GM18868 (cell line): ENCODE results near the gene SPATA22.
"Not testable (repeated sequence)": the region's sequence is repeated elsewhere in the genome, so short reads cannot be mapped to it uniquely, and the experiment has no call there.

Source experiments
- ATAC-seq: cut with Tn5 transposase; IDR thresholded peaks from one replicate; pipeline ENCODE4 v1.9.1; 2021; ENCODE audit warnings: mild to moderate bottlenecking, moderate library complexity; ENCODE audit not compliant: unreplicated experiment

Gene SPATA22

GRCh38 chr17:3474212-3474611 is 2.6 kb upstream of the SPATA22 start:
- no peak for ATAC-seq

DNA sequence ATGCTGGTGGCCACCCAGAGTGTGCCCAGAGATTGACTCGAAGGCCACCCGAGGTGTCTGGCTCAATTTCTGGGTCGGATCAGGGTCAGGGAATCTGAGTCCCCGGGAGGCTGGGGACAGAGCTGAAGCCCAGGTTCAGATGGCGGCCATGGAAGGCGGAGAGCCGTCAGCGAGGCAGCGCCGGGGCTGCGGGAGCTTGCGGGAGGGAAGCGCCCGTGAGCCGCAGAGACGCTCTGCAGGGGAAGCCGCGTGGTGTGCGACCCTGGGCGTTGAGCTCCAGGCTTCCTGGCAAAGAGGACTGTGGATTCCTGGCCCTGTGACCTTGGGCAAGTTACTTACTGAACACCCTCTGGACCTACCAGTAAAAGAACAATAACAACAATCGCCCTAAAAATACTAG is 518 bp upstream of the SPATA22 start:
- no peak for ATAC-seq

GRCh38 chr17:3469529-3469928 is 2.1 kb downstream of the SPATA22 start:
- no peak for ATAC-seq

DNA sequence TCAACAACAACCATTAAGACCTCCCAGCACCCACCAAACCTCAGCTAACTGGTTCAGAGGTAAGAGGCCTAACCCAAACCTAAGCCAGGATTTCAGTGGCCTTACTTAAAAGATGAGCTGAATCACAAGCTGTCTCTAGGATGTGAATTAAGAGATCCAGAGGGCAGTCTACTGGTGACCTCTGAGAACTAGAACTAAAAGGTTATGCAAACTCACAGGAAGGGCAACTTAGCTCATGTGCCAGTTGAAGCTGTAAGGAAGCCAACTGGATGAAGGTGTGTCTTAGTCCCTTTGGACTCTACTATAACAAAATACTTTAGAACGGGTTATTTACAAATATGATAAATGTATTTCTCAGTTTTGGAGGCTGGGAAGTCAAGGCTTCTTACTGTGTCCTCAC is 5.3 kb downstream of the SPATA22 start:
- not testable (repeated sequence) for ATAC-seq

DNA sequence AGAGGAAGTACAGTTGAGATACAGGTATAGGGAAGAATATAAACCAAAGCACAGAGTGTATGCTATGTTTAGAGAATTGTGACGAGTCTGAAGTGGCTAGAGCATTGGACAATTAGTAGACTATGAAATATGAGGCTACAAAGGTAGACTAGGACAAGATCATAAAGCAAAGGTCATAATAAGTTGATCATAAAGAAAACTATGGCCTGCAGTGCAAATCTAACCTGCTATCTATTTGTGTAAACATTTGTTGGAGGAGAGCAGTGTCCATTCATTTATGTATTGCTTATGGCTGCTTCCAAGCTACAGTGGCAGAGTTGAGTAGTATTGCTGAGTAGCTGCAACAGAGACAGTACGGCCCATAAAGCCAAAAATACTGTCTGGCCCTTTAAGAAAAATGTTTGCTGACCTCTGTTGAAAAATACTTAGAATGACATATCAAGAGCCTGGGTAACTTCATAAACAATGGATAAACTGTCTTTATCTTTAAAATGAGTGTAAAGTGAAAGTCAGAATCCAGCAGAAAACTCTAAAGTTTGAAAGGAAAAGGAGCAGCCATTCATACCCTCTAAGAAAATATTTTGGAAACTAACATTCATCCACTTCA is 23.5 kb downstream of the SPATA22 start:
- no peak for ATAC-seq

DNA sequence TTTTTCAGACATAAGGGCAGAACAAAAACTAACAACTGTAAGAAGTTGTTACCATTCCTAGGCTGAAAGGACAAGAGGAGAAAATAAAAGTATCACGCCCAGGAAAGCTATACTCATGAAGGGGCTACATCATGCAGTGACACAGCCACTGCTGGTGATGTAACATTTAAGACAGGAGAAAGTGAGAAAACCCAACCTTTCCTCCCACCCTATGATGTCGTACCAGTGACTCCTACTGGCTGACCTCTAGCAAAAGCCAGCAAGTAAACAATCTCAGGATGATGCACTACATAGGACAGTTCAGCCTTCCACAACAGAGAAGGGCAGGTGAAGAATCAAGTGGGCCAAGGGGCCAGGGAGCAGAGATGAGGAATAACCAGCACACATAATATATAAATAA is 24.0 kb downstream of the SPATA22 start:
- ATAC-seq: no peak

DNA sequence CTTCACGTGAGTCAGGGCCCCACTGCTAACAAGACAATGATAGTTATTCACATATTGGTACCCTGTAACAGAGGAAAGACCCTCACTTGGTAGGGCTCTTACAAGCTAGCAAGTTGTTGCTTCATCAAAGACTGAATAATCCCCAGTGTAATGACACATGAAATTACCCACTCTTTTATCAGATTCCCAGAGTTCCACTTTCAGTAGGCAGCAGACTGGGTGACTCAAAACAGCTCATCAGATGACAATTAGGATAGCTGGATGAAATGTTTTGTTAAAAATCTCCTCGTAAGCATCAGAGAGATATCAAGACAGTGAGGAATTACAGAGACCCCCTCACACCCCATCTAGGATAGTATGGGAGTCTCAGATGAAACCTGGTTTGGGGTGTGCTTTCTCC is 31.2 kb downstream of the SPATA22 start:
- ATAC-seq: no peak

DNA sequence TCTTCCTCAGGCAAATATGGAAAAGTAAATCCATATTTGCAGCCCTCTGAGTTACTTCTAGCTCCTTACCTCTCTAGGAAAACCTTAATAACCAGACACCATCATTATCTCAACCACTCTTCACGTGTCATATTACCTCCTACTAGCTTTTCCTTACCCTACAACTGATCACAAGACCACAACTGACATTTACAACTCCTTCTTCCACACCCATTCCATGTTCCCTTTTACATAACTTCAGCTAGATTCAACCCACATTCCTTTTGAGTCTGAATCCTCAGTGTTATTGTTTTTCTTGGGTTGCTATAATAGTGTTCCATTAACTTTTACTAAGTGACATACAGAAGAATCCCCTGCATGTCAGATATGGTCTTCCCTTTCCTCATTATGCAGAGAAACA is 33.3 kb downstream of the SPATA22 start:
- ATAC-seq: no peak

DNA sequence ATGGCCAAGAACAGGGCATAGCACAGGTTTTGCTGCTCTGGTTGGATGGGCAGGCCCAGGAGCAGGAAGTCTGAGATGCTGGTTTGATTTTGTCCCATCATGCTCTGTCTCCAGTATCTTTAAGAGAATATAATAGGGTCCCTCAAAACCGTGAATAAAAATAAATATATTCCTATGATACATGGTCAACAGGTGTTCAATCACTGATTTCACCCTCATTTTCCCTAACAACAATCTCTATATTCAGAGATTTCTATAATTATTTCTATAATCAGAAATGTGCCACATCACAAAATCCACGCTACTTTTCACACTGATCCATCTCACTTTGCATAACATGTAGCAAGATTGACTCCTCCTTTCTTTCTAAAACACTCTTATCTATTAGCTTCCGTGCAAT is 37.9 kb downstream of the SPATA22 start, which contains the start of gene OR1E2:
TSS of gene OR1E2 (minus strand) at position 101 of the 400 bp plus-strand sequence. CDS start at position 101, 0 bp downstream.
- no peak for ATAC-seq

DNA sequence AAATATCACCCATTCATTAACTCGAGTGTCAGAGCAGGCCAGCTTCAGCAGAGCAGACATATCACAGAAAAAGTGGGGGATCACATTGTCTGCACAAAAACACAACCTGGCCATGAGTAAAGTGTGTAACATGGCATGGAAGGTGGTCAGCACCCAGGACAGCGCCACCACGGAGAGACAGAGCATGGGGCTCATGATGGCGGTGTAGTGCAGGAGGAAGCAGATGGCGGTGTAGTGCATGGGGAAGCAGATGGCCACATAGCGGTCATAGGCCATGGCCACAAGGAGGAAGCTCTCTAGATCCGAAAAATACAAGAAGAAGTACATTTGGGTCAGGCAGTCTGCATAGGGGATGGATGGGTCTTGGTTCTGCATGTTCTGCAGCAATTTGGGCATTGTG is 38.4 kb downstream of the SPATA22 start:
- ATAC-seq: not testable (repeated sequence)

DNA sequence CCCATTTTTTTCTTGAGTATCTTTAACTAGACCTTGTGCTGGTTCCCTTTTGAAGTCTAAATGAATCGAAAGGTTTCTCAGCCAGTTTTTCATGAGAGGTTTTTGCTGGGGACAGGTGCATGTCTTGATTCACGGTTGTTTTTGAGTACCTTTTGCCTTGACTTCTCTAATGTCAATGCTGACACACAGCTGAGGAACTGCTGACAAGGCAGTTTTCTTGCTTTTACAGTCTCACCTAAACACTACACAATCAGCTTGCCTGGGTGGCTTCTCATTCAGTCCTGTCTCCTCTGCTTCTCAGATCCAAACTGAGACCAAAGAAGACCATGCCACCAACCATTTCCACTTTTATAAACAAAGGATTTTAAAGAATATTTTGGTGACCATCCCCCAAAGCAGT is 53.4 kb downstream of the SPATA22 start:
- ATAC-seq: no peak

DNA sequence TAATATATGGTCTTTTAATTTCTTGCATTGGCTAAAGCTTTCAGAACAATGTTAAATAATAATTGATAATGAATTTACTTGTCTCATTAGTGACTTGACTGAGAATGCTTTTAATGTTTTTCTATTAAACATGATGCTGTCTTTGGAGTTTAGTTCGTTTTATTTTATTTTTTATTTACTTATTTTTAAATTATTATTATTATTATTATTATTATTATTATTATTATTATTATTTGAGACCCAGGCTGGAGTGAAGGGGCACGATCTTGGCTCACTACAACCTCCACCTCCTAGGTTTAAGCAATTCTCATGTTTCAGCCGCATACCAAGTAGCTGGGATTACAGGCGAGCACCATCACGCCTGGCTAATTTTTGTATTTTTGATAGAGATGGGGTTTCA is 56.0 kb downstream of the SPATA22 start:
- no peak for ATAC-seq

- ATAC-seq: not testable (repeated sequence)
Observed at GRCh38 chr17:3412216-3412615, 59.4 kb downstream of the SPATA22 start.

- no peak for ATAC-seq
Observed at GRCh38 chr17:3411070-3411469, 60.5 kb downstream of the SPATA22 start, which contains the start of gene OR3A3. OR3A3 (plus strand) TSS chr17:3411370.

- not testable (repeated sequence) for ATAC-seq
Observed at GRCh38 chr17:3403856-3404255, 67.8 kb downstream of the SPATA22 start.

- no peak for ATAC-seq
Observed at GRCh38 chr17:3401786-3402185, 69.8 kb downstream of the SPATA22 start.

- ATAC-seq: no peak
Observed at GRCh38 chr17:3400055-3400454, 71.6 kb downstream of the SPATA22 start.

DNA sequence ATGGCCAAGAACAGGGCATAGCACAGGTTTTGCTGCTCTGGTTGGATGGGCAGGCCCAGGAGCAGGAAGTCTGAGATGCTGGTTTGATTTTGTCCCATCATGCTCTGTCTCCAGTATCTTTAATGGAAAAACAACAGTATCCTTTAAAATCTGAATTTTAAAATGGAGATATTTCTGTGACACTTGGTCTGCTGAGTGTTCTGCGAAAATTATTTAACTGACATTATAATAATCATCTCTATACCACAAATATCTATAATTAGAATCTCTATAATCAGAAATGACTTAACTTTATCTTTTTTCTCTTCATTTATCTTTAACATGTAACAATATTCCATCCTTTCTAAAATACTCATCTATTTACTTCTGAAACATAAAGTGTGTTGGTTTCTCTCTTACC is 73.3 kb downstream of the SPATA22 start, which contains the start of gene OR1E1:
TSS of gene OR1E1 (minus strand) at position 101 of the 400 bp plus-strand sequence. CDS start at position 101, 0 bp downstream.
- ATAC-seq: no peak

GRCh38 chr17:3397801-3398200 is 73.8 kb downstream of the SPATA22 start:
- ATAC-seq: not testable (repeated sequence)
